Measurements from ENCODE around the gene ATP8B4.

DNA sequence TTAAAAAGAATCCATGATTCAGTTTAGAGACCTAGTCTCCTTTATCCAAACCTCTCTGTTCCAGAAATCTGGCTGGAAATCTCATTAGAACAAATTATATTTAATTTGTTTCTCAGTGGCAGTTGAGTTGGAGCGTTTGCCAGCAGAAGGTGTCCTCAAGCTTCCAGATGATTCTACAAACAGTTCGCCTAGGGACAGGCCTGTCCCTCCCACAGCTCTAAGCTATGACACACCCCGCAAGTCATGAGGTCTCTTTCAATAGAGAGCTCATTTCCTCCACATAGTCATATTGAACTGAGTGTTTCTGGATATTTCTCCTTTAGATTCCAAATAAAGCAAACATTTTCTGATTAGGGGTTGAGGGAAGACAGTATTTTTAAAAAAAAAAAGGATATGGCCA is 230.3 kb downstream of the ATP8B4 start:
- TF ChIP-seq, protein P1, sequence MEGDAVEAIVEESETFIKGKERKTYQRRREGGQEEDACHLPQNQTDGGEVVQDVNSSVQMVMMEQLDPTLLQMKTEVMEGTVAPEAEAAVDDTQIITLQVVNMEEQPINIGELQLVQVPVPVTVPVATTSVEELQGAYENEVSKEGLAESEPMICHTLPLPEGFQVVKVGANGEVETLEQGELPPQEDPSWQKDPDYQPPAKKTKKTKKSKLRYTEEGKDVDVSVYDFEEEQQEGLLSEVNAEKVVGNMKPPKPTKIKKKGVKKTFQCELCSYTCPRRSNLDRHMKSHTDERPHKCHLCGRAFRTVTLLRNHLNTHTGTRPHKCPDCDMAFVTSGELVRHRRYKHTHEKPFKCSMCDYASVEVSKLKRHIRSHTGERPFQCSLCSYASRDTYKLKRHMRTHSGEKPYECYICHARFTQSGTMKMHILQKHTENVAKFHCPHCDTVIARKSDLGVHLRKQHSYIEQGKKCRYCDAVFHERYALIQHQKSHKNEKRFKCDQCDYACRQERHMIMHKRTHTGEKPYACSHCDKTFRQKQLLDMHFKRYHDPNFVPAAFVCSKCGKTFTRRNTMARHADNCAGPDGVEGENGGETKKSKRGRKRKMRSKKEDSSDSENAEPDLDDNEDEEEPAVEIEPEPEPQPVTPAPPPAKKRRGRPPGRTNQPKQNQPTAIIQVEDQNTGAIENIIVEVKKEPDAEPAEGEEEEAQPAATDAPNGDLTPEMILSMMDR (IDR thresholded peaks at IDR 0.05; ENCODE audit: borderline replicate concordance, extremely low read depth, low read length, poor library complexity, severe bottlenecking) = no peak
- no peak for TF ChIP-seq EZH2 (IDR thresholded peaks at IDR 0.05; ENCODE audit: borderline replicate concordance, low read depth, low read length, severe bottlenecking)

All from DND-41 (cell line).